PFSK-1 (cell line): ENCODE results near the gene SNAI1. TPM values are rescaled to one million over a fixed set of nuclear protein-coding genes. Genes with fewer than 3 reads are reported as not detected.

Experiments
- FOXP2 ChIP-seq: optimal IDR thresholded peaks from 2 replicates; pipeline ENCODE3; 2011; ENCODE audit warnings: borderline replicate concordance, control low read depth, inconsistent platforms; ENCODE audit not compliant: insufficient read depth; ENCODE audit errors: extremely low read length, extremely low read depth
- POLR2AphosphoS5 ChIP-seq: IDR thresholded peaks from 2 replicates; pipeline ENCODE4 v1.6.1; 2012; ENCODE audit warnings: low read depth, mild to moderate bottlenecking, control low read depth, low read length, moderate library complexity
- SIN3A ChIP-seq: IDR thresholded peaks from 2 replicates; pipeline ENCODE4 v1.6.1; 2012; ENCODE audit warnings: mild to moderate bottlenecking, low read length, moderate library complexity, borderline replicate concordance; ENCODE audit not compliant: insufficient read depth
- TAF1 ChIP-seq: IDR thresholded peaks from 2 replicates; pipeline ENCODE4 v1.6.1; 2012; ENCODE audit warnings: low read length, control low read depth, borderline replicate concordance; ENCODE audit not compliant: insufficient read depth
- polyA plus RNA-seq: library from polyadenylated mRNA; unstranded; fragments of >200 nt; gene quantifications from one replicate; pipeline ENCODE4 v1.2.1, GENCODE V29; 2012; ENCODE audit warnings: low read depth, missing spikeins; ENCODE audit not compliant: insufficient read length
- TF ChIP-seq, protein P1 (sequence below), 2 experiments: IDR thresholded peaks; 2 replicates each; pipeline versions ENCODE4 v1.6.1 to v1.8.0; 2011 to 2012; ENCODE audit warnings: low read depth in 2 of 2, low read length in 2 of 2, control low read depth in 1 of 2, inconsistent platforms in 1 of 2, mild to moderate bottlenecking in 1 of 2, moderate library complexity in 1 of 2; ENCODE audit not compliant: insufficient read depth in 1 of 2

SNAI1 gene
- 11.1 TPM for polyA plus RNA-seq

DNA sequence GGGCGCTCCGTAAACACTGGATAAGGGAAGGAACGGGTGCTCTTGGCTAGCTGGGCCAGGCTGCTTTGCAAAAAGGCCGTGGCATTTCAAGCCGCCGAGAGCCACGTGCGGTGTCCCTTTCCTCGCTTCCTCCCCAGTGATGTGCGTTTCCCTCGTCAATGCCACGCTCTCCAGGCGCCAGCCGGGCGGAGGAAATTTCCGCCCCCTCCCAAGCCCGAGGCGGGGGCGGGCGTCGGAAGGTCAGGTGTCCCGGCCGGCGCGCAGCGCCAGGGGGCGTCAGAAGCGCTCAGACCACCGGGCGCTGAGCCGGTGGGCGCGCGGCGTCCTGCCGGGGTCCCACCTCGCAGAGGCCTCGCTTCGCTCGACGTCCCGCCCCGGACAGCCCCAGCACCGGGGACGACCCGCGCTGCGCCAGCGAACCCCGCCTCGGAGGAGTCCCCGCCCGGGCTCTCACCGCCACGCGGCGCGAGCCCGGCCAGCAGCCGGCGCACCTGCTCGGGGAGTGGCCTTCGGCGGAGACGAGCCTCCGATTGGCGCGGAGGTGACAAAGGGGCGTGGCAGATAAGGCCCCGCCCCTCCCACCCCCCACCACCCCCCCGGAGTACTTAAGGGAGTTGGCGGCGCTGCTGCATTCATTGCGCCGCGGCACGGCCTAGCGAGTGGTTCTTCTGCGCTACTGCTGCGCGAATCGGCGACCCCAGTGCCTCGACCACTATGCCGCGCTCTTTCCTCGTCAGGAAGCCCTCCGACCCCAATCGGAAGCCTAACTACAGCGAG lies at the start of gene SNAI1:
Gene SNAI1 (plus strand): TSS at position 635 of the 777 bp plus-strand sequence. CDS start 80 bp downstream, at position 715.
- TF ChIP-seq POLR2AphosphoS5, result peak; percentile 97
- TF ChIP-seq SIN3A, result 0 out of 2 replicates have a peak, but pooled peaks have one; percentile 24
- TF ChIP-seq, protein P1, sequence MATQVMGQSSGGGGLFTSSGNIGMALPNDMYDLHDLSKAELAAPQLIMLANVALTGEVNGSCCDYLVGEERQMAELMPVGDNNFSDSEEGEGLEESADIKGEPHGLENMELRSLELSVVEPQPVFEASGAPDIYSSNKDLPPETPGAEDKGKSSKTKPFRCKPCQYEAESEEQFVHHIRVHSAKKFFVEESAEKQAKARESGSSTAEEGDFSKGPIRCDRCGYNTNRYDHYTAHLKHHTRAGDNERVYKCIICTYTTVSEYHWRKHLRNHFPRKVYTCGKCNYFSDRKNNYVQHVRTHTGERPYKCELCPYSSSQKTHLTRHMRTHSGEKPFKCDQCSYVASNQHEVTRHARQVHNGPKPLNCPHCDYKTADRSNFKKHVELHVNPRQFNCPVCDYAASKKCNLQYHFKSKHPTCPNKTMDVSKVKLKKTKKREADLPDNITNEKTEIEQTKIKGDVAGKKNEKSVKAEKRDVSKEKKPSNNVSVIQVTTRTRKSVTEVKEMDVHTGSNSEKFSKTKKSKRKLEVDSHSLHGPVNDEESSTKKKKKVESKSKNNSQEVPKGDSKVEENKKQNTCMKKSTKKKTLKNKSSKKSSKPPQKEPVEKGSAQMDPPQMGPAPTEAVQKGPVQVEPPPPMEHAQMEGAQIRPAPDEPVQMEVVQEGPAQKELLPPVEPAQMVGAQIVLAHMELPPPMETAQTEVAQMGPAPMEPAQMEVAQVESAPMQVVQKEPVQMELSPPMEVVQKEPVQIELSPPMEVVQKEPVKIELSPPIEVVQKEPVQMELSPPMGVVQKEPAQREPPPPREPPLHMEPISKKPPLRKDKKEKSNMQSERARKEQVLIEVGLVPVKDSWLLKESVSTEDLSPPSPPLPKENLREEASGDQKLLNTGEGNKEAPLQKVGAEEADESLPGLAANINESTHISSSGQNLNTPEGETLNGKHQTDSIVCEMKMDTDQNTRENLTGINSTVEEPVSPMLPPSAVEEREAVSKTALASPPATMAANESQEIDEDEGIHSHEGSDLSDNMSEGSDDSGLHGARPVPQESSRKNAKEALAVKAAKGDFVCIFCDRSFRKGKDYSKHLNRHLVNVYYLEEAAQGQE (IDR thresholded peaks at IDR 0.05; ENCODE audit: insufficient read depth in 1 of 2, low read depth in 2 of 2, low read length in 2 of 2), result no peak
- peak; percentile 73; the same call in 1 of the 2 replicates for TF ChIP-seq TAF1
- TF ChIP-seq FOXP2, result peak; percentile 37

GRCh38 chr20:49935746-49936152 lies 47.0 kb upstream of the SNAI1 start:
- TF ChIP-seq POLR2AphosphoS5 (no peak), FOXP2 (no peak), TAF1 (no peak), SIN3A (no peak)
- TF ChIP-seq, protein P1 (IDR thresholded peaks at IDR 0.05; ENCODE audit: insufficient read depth in 1 of 2, low read depth in 2 of 2, low read length in 2 of 2), result no peak

- TF ChIP-seq, protein P1 (IDR thresholded peaks at IDR 0.05; ENCODE audit: insufficient read depth in 1 of 2, low read depth in 2 of 2, low read length in 2 of 2), result peak in 1 of 2 experiments; percentile 44; a peak in 2 of 4 replicates
- TF ChIP-seq FOXP2, result peak; percentile 72
- TF ChIP-seq SIN3A, result no peak
- TF ChIP-seq POLR2AphosphoS5, result peak; percentile 86
- TF ChIP-seq TAF1, result peak; percentile 84; the same call in 1 of the 2 replicates
Measured at GRCh38 chr20:49936153-49937026, 46.4 kb upstream of the SNAI1 start, which contains the start of gene RNF114. Gene RNF114, plus strand, starts transcription at chr20:49936397. Its CDS starts 16 bp downstream, at chr20:49936413.

DNA sequence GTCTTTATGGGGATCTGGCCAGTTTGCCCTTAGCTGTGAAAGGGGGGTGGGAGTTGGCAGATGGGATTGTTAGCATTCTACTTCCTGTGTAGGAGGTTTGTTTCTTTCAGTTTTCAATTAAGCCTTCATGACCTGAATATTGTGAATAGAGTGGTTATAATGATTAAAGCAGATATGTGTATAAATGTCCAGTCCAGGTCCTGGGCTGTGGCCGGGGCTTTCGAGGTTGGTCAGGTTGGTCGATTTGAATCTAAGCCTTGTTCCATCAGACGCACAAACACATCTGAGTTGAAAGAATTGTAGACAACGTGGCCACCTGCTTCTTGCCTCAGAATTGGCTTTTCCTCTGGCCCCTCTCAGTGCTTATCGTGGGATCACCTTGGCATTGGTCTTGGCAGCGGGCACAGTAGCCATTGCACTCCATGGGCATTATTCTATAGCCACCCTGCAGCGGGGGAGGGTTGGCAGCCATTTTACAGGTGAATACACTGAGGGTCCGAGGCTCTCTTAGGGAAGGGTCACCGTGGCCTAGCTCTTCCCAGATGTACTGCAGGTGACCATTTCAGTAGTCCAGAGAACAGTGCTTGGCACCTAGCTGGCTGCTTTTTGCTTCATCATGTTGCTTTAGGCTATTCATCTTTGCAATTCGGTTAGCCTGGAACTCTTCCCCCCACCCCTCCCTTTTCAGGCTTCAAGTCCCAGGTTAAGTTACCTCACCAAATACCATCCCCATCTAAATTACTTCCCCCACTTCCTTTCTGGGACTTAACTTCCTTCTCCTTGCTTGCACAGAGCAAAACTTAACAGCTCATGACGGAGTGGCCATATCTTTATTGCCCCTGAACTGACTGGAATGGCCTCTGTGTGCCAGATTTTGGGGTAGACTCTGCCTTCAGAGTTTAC lies 45.5 kb upstream of the SNAI1 start:
- TF ChIP-seq POLR2AphosphoS5 (peak; percentile 37; the same call in 1 of the 2 replicates), TAF1 (no peak), FOXP2 (no peak), SIN3A (no peak)
- TF ChIP-seq, protein P1 (IDR thresholded peaks at IDR 0.05; ENCODE audit: insufficient read depth in 1 of 2, low read depth in 2 of 2, low read length in 2 of 2), result no peak
